Hematopoietic multipotent progenitor cell treated with erythropoietin and hydrocortisone succinate and interleukin-3 and kit ligand, for 8 days (in vitro differentiated cells): ENCODE data around the gene ATP13A5.

Experiments
- DNase-seq: peaks from one replicate; pipeline ENCODE4 v3.0.0-alpha.2; 2015

The ATP13A5 gene

DNA sequence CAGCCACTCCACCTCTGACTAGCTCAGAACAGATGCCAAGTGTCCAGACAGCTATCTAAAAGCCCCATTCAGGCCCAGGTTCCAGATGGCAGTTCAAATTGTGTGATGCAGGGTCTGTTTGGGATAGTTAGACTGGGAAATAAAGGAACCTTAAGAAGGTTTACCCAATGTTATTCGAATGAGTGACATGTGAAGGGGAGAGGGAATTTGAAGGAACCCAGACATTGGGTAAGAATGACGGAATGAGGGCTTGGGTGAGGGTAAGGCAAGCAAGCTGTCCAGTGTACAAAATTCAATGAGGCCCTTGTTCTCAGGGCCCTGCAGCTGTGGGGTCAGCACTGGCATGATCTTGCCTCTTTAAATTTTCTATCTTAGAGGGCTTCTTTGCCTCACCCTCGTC, 34.1 kb downstream of the ATP13A5 start:
- DNase-seq, result no peak

DNA sequence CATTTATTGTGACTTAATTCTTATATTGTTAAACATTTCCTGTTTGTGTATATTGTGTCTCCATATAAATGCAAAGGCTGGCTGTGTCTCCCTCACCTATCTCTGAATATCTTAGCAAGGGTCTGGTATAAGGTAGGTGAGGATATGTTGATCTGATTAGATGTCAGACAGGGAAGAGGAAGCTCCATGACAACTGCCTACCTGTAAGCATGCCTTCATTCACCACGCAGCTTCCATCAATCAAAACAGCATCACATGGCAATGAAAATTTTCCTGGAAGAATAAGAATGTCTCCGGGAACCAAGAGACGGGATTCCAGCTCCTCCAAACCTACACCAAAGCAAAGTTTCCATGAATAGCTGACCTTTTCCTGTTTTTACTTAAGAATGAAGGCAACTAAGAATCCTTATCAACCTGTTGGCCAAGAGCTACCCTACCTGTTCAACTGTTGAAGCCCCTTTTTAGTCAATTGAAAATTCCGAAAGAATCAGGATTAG, 34.8 kb downstream of the ATP13A5 start:
- no peak for DNase-seq

DNA sequence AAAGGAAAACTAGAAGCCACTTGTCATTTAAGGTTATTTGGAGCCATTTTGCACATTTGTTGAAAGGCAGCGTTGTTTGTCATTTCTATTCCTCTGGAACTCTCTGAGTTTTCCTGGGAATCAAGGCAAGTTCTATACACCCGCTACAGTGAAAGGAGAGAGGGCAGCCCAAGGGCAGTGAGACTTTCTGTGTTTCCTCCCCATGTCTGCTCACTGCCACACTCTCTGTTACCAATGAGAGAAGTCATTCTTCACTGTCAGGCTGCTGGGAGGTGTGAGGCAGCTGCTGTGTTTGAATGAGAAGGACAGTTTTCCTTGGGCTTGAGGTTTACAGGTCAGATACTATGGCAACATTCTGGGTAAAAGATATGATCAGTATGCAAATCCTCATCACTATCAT, 36.0 kb downstream of the ATP13A5 start:
- DNase-seq, result no peak

DNA sequence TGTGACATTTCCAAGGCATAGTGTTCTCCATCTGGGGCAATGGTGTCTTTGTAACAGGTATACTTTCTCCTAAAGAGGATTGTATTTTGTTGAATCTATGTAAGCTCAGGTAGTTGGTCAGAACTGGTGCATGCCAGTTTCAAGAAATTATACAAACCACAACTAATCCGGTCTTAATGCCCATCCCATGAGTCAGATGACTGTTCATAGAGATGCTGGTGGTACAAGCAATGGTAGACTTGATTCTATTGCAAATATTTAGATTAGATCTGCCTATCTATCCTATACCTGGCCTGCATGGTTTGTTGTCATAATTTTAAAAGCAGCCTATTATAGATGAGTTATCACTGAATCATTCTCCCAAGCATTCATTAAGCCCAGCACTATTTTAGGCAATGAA, 43.5 kb downstream of the ATP13A5 start:
- DNase-seq, result no peak

DNA sequence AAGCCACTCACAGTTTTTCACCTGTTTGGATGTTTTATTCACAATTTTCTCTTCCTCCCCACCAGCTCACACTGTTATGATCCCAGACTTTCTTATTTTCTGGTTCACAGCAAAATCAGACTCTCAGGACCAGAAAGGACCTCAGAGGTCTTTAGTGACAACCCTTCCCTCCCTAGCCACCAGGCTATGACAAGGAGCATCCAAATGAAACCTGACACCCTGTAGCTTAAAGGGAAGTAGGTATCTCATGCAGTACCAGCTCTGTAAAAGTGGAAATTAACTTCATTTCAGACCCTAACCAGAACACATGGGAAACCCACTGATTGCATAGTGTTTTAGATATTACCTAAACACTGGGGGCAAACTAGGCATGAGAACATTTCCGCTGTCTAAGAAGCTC, 45.3 kb downstream of the ATP13A5 start:
- no peak for DNase-seq

DNA sequence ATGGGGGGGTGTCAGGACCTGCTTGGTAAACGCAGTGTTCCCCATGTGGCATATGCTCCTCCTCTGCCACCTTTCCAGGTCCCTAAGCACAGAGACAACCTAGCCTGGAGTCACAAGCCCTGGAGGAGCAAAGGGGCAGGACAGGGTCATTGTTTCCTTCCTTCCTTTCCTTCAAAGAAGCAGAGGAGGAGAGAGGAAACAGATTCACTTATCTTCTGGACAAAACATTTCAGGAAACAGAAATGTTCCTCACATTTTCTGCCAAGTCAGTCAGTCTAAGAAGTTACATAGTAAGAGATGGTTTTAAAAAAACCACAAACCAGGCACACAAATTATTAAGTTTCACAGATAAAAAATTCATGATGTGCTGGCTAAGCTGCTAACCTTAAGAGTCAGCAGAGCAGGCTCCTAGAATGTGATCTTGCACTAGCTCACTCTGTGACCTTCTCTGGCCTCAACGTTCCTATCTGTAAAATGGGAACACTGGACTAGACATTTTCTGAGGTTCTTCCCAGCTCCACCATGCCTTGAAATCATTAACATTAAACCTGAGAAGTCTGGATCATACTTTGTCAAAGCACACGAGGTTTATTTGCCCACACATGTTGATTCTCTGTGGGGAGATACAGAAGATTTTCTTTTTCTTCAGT, 47.9 kb downstream of the ATP13A5 start:
- DNase-seq, result no peak

DNA sequence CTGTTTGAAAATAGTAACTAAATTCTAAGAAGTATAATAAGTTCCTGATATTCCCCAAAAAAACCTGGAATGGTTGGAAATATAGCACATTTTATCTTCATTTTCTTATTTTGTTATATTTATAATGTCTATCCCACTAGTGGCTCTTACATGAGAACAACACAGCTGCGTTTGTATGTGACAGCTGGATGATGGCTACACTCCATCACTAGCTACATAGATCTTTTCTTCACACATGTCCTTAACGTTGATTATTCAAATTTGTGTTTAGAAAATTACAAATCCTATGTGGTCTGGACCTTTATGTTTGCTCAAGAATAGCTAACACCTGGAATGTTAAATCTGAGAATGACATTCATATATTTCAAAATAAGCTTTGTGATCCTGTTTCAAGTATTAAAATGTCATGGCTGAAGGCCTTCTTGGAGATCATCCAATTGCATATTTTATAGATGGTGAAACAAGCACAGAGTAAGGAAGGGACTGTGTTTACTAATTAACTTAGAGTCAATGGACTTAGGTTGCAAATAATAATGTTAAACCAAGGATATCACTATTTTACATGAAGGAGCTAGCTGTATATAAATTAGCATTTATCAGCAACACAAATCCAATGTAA, 60.8 kb downstream of the ATP13A5 start:
- DNase-seq, result no peak

DNA sequence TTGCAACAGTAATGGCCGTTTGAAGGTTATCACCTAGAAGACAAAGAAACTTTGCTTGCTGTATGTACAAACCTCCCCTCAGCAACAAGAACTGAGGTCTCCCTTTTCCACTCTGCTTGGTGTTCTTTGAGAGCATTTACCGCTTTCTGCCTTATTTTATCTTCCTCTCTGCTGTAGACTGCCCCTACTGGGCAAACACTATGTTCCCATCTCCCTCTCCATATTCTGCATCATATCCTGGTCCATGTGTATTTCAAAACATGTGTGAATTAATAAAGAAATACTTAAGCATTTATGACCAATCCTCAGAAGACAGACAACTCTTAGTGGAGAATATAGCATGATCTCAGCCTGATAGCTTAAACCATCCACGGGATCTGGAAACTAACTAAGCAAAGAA, 64.4 kb downstream of the ATP13A5 start:
- DNase-seq, result no peak

DNA sequence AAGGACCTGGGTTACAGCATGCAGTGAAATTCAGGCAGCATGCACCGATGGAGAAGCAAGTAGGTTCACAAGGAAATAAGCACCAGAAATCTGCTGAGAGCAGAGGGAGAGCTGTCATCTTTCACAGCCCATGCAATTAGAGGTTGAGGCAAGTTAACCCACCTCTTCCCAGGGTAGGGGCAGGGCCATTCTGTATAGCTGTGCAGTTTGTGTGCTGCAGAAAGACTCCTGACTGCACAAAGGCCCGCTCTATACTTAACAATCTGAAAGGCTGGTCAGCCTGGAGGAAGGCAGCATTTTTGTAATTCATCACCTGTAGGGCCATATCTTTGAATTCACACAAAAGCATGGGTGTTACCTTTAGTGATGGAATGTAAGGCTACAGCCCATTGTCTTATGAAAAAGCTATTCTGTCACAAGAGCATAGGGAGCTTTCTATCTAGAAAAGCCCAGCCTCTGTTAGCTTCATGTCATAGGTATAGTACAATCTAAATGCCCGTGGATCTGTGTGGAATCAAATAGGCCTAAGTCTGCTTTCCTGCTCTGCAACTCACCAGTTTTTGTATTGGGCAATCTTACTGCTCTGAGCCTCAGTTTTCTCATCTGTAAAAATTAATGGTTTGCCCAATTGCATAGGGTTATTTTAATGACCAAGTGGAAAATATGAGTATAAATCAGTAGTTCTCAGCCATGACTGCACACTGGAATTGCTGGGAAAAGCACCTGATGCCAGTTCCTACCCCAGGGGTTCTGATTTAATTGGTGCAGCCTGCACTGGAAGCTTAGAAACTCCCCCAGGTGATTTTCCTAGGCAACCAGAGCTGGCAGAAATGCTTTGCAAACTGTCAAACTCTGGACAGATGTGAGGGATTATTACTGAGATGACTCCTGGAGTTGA, 65.2 kb downstream of the ATP13A5 start:
- DNase-seq, result no peak

DNA sequence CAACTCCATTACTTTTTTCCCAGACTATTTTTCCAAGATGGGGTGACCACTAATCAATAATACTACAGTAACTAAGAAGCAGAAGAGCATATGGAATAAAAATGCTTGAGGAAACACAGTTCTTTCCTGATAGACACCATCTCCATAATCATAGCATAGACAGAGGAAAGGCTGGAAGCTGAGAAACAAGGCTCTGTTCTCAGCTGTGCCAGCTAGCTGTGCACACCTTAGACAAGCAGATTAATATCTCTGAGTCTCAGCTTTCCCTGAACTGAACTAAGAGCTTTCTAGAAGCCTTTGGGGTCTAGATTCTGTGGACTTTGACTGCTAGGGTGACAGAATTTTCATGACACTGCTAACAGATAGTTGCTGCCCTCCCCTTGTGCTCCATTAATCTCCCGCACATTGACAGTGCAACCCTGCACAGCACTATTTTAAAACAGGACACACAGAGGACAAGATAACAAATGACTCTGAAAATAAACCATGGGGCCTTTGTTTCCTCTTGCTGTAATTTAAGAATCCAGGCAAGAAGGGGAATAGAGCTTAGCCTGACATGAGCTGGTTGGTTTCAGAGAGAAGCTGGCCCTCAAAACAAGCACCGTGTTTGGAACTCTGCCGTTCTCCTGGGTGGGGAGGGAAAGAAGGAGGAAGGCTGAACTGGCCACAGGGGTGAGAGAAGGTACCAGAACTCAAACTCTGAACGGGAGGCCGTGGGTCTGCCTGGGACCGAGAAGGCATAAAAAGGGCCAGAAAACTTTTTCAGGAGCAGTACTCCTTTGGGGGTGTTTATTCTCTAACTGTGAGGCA, 67.4 kb downstream of the ATP13A5 start:
- no peak for DNase-seq

DNA sequence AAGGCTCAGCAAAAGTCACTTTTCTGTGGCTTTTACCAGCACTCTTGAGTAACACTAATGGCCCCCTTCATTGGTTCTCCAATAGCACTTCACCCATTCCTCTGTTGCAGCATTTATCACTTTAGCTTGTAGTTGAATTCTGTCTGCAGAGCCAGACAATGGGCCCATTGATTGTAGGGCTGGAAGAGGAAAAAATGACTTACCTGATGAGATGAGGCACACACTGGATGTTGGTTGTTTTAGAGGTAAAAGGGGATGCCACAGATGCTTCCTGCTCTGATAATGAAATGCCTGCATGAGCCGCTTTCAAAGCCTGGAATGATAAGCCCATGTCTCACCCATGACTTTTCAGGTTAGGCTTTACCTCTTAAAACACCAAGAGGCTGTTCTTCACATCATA, 73.2 kb downstream of the ATP13A5 start:
- no peak for DNase-seq

DNA sequence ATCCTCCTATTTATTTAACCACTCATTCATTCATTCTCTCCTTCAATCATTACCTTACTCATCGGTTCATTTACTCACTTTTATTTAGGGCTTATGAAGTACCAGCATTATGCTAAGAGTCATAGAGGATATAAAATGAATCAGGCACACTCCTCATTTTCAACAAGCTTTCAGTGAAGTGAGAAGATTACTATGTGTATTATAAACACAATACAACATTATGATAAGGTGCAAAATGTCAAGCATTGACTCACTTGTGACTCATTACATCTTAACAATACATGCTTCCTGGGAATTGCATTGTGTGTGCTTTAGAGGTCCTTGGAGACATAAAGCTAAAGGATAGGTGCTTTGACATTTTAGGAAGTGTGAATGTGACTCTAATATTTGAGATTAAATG, 77.1 kb downstream of the ATP13A5 start:
- DNase-seq, result no peak

DNA sequence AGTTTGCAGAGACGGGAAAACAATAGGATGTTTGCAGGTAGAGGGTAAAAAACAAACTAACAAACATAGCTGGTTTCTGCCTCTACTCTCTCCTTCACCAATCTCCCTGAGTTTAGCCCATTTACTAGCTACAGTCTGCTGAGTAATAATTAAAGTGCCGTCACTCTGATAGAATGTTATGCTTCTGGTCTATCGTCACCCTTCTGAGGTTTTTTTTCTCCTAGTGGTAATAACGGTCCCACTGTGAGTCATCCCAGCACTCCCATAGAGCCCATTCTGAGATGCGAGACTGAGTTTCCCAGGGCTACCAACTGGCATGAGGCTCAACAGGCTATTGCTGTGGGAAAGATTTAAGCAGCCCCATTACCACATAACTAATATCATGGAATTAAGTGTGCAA, 81.1 kb downstream of the ATP13A5 start:
- DNase-seq, result no peak

DNA sequence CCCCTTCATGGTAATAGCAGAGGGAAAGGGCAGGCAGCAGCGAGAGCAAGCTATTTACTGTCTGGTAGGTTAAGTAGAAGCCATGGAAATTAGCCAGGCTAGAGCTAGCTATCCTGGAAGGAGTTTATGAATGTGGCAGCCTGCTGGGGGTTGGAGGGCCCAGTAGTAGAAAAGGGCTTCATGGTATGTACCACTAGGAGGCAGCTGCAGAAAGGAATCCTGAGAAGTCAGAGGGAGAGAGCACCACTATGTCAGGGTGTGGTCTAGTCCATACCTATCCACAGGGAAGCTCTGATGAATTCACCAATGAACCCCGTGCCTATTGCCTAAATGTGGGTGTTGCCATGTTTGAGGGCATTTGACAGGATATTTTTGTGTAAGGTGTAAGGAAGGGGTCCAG, 82.6 kb downstream of the ATP13A5 start:
- DNase-seq, result no peak

DNA sequence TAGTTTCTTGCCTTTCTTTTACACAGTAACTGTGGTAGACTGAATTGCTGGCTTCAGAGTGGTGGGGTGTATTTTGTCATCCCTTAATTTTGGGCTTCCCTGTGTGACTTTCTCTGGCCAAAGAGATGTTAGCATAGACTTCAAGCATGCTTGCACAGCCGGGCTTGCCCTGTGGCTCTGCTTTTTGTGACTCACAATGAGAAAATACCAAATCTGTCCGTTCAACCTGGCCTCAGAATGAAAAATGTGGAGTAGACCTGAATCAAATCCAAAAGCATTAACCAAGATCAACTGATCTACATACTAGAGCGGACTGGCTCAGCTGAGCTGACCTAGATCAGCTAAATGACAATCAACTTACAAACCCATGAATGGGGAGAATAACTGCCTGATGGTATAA, 86.2 kb downstream of the ATP13A5 start:
- DNase-seq, result no peak

DNA sequence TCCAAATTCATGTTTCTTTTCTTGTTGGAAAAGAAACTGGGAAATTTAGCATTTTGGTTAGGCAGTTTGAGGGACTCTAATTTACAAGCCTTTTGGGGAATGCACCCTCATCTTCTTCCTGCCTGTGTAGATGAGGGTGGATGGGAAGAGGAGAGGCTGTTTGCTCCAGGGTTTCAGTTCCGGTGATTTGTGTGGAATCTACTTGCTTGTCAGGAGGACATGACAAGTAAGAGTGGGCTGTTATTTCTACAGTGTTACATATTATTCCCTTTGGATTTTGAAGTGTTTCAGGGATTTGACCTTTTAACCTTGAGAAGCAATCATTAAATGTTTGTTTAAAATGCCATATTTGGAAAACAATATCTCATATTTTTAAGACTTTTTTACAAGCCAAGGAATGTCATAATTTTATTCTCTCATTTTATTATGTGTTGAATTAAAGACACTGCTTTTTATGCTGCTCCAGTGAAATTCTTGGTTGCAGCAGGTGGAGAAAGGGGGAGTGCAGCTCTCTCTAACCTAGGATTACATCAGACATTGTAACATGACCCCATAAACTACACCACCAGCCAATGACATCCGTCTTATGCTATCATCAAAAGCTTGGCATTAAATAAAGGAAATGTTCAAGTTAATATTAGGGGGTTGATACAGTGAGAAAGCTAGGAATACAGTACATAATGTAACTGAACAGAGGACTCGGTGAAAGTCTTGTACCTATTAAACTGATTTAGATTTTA, 107.3 kb downstream of the ATP13A5 start:
- no peak for DNase-seq

DNA sequence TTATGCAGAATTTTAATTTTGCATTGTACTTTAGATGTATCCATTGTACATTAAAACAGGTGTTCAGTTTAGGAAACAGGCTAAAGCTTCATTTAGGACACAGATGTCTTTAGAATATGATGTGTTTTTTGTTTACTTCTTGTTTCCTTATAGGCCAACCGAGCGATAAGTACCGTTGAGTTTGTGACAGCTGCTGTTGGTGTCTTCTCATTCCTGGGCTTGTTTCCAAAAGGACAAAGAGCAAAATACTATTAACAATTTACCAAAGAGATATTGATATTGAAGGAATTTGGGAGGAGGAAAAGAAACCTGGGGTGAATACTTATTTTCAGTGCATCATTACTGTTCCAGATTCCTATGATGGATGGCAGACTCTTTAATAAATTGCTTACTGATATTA, 108.1 kb downstream of the ATP13A5 start:
- no peak for DNase-seq

DNA sequence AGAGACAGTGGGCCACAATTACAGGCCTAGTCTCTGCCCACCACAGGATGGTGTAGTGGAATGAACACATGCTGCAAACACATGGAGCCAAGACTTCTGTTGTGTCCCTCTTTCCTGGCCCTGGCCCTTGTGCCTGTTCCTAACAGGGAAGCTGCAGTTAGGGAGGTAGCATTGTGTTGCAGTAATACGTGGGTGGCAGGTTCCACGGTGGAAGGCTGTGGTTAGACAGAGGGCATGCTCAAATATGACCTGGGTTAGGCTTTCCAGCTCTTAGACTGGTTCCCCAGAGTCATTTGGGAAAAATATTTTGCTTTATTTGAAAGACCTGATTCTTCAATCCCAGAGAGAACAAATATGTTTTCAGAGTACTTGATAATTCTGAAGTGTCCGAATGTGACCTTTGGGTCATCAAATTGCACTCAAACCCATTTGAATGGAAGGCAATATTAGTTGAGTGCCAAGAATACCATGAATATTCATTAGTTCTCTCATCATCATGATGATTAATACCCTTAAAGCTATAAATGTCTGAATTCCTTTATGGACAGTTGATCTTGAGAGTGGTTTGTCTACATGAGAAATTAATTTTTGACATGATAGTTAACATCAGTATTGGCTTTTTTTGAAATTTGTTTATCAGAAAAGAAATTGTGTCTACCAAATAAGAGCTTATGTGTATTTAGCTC, 109.1 kb downstream of the ATP13A5 start:
- DNase-seq, result no peak

DNA sequence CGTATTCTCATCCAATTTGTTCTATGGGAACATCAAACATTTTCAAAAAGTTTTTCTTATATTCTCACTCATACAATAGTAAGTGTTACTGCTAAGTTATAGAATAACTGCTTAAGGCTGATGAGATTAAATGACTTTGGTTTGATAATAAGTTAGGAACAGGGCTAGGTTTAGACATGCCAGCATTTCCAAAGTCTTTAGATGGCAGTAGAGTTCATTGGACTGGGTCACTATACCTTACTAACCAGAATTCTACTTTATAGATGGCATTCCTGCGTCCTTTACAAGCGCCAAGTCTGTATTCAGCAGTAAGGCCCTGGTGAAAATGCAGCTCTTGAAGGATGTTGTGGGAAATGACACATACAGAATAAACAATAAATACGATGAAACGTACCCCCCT, 115.8 kb downstream of the ATP13A5 start:
- DNase-seq, result no peak

DNA sequence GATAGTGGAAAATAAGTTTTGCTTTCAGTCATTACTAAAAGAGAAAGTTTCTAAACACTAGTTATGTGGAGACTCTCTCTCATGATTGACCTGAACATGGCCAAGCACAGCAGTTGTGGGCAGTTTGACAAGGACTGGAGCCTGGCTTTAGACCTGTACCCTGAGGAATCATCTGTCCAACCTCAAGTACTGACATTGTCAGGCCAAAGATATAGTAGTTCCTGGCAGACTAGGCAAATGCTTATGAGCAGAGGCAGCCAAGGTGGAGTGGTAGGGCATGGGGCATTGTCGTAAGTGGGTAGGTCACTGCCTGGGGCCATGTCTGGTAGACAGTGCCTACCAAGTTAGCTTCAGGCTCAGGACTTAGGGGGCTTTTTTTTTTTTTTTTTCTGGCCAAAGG, 116.6 kb downstream of the ATP13A5 start:
- DNase-seq, result no peak

DNA sequence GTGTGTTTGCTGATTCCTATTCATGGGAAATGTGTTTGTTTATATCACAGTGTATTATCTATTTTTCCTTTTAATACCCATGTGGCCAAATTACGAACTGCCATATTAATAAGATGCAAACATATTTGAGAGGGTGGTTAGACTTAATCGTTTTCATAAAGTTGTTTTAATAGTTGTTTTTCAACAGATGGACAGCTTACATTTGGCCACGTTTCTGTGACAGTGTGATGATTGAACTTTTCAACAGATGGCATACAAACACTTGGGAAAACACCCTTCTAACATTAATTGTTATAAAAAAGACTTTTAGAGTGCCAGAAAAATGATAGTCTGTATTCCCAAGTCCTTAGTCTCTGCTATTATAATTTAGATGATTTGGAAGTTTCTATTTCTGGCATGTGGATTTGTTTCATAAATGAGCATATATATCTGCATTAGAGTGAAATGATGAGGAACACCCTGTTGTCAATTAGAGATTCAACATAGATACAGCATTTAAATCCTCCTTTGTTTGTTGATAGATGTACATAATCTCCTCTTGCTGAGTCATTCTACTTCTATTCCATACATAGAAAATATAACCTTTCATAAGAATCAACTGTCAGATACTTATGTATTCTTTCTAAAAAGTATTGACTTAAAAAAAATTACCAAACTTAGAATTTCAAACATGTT, 124.4 kb downstream of the ATP13A5 start:
- DNase-seq, result no peak
